Globus pallidus (tissue), 1 donor: ENCODE data around the gene MSRB3.

Source experiments
- DNase-seq: peaks from one replicate; pipeline ENCODE4 v3.0.0-alpha.2; 2015; ENCODE audit warnings: low spot score

Gene MSRB3

GRCh38 chr12:65500091-65500900 lies 221.8 kb downstream of the MSRB3 start:
- no peak for DNase-seq

GRCh38 chr12:65501093-65501621 lies 222.7 kb downstream of the MSRB3 start:
- peak; percentile 42 for DNase-seq

- DNase-seq: no peak
Measured at GRCh38 chr12:65501935-65502334, 223.5 kb downstream of the MSRB3 start.

GRCh38 chr12:65504417-65504816 lies 225.9 kb downstream of the MSRB3 start:
- no peak for DNase-seq

- DNase-seq: no peak
Measured at GRCh38 chr12:65505386-65506121, 227.1 kb downstream of the MSRB3 start.

- DNase-seq: no peak
Measured at GRCh38 chr12:65508276-65509035, 230.0 kb downstream of the MSRB3 start.

- DNase-seq: no peak
Measured at GRCh38 chr12:65510007-65510406, 231.5 kb downstream of the MSRB3 start.

GRCh38 chr12:65510584-65511050 lies 232.1 kb downstream of the MSRB3 start:
- peak; percentile 44 for DNase-seq

GRCh38 chr12:65511134-65511834 lies 232.8 kb downstream of the MSRB3 start:
- DNase-seq: peak; percentile 58

GRCh38 chr12:65511912-65512311 lies 233.4 kb downstream of the MSRB3 start:
- DNase-seq: no peak
